ENCODE measurements around the gene SGCA.

SGCA gene

DNA sequence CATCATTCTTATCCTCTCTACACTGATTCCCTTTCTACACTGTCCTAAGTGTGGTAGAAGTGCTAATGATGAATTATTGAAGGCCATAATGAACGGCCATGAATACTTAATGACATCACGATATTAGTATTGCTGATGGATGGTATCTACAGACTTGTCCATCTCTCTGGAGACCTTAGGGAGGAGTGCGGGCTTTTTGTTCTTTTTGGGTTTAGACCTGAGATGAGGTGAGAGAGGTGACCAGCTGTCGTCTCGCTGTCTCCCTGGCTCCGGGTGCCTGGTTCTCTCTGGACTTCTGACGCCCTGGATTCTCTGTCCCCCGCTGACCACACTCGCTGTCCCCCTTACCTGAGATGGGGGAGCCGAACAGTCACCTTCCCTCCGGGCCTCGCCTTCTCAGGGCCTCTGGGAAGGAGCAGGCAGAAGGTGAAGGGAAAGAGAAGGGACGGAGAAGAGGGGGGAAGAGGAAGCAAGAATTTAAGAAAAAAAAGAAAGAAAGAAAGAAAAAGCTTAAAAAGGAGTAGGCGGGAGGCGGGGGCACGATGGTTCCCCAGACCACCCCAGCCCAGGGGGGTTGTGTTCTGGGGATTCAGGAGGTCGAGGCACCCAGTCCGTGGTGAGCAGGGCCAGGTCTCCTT lies 17.1 kb downstream of the SGCA start:
- DNase-seq (ENCODE audit: low read depth): no peak

GRCh38 chr17:50183421-50183994 lies 17.7 kb downstream of the SGCA start:
- DNase-seq (ENCODE audit: low read depth): no peak

GRCh38 chr17:50184064-50184463 lies 18.3 kb downstream of the SGCA start:
- no peak for DNase-seq (ENCODE audit: low read depth)

- no peak for DNase-seq (ENCODE audit: low read depth)
These were observed 19.0 kb downstream of the SGCA start for GRCh38 chr17:50184611-50185398.

GRCh38 chr17:50185631-50186471 lies 20.0 kb downstream of the SGCA start:
- DNase-seq (ENCODE audit: low read depth): no peak

DNA sequence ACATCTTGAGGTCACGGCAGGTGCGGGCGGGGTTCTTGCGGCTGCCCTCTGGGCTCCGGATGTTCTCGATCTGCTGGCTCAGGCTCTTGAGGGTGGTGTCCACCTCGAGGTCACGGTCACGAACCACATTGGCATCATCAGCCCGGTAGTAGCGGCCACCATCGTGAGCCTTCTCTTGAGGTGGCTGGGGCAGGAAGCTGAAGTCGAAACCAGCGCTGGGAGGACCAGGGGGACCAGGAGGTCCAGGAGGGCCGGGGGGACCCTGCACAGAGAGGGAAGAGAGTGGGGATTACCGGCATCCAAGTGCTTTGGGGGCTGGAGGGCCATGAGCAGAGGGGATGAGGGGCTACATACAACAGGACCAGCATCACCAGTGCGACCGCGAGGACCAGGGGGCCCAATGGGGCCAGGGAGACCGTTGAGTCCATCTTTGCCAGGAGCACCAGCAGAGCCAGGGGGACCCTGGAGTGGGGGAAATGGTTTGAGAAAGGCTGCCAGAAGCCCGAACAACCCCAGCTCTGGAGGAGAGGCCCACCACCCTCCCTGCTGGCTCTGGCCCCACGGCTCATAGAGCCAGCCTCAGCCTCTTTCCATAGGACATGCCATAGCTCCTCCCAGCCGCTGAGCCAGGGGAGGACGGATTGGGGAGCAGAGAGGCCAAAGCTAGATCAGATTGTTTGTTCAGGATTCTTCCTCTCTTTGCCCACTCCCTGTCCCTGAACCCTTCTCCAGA lies 21.0 kb downstream of the SGCA start:
- DNase-seq (ENCODE audit: low read depth): no peak

GRCh38 chr17:50187394-50187725 lies 21.6 kb downstream of the SGCA start:
- no peak for DNase-seq (ENCODE audit: low read depth)

DNA sequence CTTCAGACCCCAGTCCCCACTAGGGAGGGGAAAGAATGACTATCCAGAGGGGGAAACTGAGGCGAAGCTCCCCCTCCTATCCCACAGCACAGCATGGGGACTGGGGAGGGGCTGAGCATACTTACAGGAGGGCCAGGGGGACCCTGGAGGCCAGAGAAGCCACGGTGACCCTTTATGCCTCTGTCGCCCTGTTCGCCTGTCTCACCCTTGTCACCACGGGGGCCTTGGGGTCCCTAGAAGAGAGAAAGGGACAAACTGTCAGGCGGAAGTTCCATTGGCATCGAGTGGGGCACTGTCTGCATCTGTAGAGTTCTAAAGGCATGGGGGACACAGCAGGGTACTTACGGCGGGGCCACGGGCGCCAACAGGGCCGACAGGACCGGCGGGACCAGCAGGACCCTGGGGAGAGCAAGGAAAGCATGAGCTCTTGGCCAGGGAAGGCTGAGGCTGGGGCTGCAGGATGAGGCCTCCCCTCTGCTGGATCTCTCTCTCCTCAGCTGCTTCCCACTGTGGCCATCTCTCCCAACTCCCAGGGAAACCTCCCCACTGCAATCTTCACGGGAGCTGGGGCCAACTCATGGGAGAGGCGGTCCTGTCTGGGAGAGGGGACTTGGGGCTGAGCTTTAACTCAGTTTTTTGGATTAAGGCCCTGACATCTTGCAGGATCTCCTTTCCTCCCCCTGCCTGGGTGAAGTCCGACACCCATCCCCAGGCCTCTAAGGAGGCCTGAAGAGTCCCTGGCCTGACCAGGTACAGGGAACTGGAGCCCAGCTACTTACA lies 22.1 kb downstream of the SGCA start:
- DNase-seq (ENCODE audit: low read depth): no peak

DNA sequence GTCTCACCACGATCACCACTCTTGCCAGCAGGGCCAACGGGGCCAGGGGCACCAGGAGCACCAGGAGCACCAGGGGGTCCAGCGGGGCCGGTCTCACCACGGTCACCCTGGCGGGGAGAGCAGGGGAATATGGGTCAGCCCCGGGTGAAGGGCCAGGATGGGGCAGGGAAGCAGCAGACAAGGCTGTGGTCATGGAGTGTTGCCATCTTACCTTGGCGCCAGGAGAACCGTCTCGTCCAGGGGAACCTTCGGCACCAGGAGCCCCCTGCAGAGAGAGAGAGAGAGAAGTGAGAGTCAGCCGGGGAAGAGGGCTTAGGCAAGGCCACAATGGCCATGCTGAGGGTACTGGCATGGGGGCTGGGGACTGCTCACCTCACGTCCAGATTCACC lies 22.7 kb downstream of the SGCA start:
- DNase-seq (ENCODE audit: low read depth): no peak

DNA sequence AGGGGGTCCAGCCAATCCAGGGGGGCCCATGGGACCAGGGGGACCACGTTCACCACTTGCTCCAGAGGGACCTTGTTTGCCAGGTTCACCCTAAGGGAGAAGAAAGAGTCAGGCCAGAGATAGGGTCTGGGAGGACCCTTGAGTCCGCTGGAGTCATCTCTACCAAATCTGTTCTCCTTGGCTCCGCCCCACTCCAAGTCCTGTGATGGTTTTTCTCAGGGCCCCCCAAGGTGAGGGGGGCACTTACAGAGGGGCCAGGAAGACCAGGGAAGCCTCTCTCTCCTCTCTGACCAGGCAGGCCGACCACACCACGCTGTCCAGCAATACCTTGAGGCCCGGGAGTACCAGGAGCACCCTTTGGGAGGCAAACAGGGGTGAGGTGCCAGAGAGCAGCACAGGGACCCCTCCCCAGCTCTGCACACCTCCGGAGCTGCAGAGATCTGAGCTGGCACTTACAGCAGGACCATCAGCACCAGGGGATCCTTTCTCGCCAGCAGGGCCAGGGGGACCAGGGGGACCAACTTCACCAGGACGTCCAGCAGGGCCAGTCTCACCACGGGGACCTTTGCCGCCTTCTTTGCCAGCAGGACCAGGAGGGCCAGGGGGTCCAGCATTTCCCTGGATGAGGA lies 23.2 kb downstream of the SGCA start:
- DNase-seq (ENCODE audit: low read depth): no peak

DNA sequence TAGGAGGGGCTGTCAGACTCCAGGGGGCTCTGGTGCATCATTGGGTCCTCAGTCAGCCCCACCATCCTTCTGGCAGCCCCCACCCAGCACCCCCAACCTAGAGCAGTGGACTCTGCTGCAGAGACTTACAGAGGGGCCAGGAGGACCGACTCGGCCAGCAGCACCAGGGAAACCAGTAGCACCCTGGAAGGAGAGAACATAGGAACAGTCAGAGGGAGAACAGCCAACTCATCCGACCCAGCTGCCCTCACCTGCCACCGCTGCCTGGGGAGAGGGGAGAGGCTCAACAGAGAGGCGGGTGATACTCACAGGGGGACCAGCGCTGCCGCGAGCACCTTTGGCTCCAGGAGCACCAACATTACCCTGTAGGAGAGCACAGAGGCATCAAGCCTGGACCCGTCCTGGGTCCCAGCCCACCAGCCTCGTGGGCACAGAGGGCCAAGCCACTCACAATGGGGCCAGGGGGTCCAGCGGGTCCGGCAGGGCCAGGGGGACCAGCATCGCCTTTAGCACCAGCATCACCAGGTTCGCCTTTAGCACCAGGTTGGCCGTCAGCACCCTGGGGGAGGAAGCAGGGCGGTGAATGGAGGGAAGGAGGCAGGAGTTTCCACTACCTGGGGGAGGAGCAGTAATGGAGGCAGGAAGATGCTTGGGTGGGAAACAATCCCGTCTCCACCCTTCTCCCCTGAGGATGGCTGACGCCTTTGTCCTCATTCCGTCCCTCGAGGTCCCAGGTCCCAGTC lies 23.9 kb downstream of the SGCA start:
- DNase-seq (ENCODE audit: low read depth): no peak

GRCh38 chr17:50190293-50190602 lies 24.4 kb downstream of the SGCA start:
- DNase-seq (ENCODE audit: low read depth): no peak

DNA sequence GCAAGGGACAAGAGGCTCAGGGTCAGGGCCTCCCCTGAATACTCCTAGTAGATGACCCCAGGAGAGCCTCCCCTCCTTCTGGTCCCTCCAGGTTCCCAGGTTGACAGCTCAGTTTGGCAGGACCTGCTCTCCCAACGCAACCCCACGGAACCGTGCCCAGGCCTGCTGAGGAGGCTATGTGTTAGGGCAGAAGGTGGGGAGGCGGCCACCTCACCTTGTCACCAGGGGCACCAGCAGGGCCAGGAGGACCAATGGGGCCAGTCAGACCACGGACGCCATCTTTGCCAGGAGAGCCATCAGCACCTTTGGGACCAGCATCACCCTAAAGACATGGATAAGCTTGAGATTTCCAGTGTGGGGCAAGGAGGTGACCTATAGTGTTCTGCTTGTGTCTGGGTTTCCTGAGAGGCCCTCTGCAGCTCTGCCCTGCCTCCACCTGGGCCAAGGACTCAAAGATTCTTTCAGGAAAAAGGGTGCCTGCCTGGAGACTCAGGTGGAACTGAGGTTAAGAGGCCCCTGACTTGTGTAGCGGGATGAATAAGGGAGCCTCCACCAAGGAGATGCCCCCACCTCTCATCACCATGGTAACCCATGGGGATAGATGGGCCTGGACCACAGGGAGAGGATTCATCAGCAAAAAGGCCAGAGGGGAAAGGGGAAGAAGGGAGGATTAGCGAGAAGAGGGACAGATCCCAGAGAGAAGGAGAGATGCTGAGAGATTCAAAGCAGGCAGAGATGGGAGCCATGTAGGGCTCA lies 25.0 kb downstream of the SGCA start:
- no peak for DNase-seq (ENCODE audit: low read depth)

- DNase-seq (ENCODE audit: low read depth): no peak
These were observed 25.7 kb downstream of the SGCA start for GRCh38 chr17:50191359-50192143.

GRCh38 chr17:50192144-50192617 lies 26.4 kb downstream of the SGCA start:
- no peak for DNase-seq (ENCODE audit: low read depth)

DNA sequence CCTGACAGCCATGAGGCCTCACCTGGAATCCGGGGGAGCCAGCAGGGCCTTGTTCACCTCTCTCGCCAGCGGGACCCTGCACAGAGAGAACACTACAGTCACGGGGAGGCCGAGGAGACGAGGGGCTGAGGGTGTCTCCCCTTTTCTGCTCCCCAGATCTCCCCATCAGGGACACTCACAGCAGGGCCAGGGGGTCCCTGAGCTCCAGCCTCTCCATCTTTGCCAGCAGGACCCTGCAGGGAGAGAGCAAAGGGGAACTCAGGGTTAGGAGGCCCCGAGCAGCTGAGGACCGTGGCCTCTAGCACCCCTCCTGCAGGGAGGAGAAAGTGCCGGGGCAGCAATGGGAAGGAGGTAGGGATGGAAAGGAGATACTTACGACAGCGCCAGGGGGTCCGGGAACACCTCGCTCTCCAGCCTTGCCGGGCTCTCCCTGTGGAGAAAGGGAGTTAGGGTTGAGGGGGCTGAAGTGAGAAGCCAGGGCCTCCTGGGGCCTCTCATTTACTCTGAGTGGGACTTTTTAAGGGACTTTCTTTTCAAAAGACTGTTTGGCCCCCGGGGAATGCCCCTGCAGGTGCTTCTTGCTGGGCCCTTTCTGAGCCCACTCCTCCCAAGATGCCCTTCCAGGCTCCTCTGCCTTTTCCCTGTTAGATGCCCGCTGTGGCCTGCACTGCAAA lies 26.9 kb downstream of the SGCA start:
- no peak for DNase-seq (ENCODE audit: low read depth)

- DNase-seq (ENCODE audit: low read depth): no peak
These were observed 28.5 kb downstream of the SGCA start for GRCh38 chr17:50194140-50194933.

All from stimulated activated CD4-positive, alpha-beta T cell treated with anti-CD3 and anti-CD28 coated beads, Interleukin-2, amount 100 ng/mL, for 4 hours (primary cell).